HAP-1 (cell line): ENCODE results near the gene SLC37A2.

ENCODE experiments used
- DNase-seq, 2 experiments: peaks; one replicate each; pipeline ENCODE4 v3.0.0-alpha.2; 2016 to 2020; ENCODE audit warnings: low spot score in 2 of 2
- H3K27me3 ChIP-seq: fragments of 250-450 bp; sonication (Bioruptor Pico); 2 replicates; pipeline ENCODE4 v1.5.1; 2020; ENCODE audit warnings: low read depth, mild to moderate bottlenecking, moderate library complexity
- H3K36me3 ChIP-seq: fragments of 250-450 bp; sonication (Bioruptor Pico); replicated peaks from 2 replicates; pipeline ENCODE4 v1.5.1; 2020; ENCODE audit warnings: mild to moderate bottlenecking
- H3K4me1 ChIP-seq: fragments of 250-450 bp; sonication (Bioruptor Pico); 2 replicates; pipeline ENCODE4 v1.5.1; 2020; ENCODE audit warnings: mild to moderate bottlenecking
- H3K4me3 ChIP-seq: fragments of 250-450 bp; sonication (Bioruptor Pico); 2 replicates; pipeline ENCODE4 v1.5.1; 2020; ENCODE audit warnings: mild to moderate bottlenecking, moderate library complexity
- H3K9me3 ChIP-seq: fragments of 250-450 bp; sonication (Bioruptor Pico); 2 replicates; pipeline ENCODE4 v1.5.1; 2020; ENCODE audit warnings: mild to moderate bottlenecking, moderate library complexity
- in situ Hi-C: fragments of 300-500 bp; cut with MboI; formaldehyde crosslinking; loops from 3 replicates; pipeline ENCODE4 v1.14.3; 2020; ENCODE audit warnings: low sequenced_read_pairs, inconsistent platforms, mixed read lengths

SLC37A2 gene

DNA sequence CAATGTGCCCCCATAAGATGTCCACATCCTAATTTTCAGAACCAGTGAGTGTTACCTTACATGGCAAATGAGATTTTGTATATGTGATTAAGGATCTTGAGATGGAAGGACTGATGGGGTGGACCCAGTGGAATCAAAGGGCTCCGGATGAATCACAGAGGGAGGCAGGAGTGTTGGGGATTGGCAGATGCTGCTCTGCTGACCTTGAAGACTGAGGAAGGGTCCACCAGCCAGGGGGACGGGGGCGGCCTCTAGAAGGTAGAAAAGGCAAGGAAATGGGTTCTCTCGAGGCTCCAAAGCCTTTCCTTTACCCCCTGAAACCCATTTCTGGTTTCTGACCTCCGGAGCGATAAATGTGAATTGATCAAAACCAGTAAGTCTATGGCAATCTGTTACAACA lies 29.6 kb downstream of the SLC37A2 start:
- H3K27me3 ChIP-seq: no peaks in the 10 kb centered on the region
- peaks cover 11% of the 10 kb centered on the region for H3K36me3 ChIP-seq
- no peak for DNase-seq
- peaks cover 20% of the 10 kb centered on the region for H3K4me1 ChIP-seq
- in situ Hi-C loops: loop anchor here (5.0 to 10.0 kb wide), 3 partner anchors 52 to 332 kb away; no protein-coding TSS in a partner anchor
- H3K9me3 ChIP-seq: no peaks in the 10 kb centered on the region
- no peak overlapping the region for H3K4me3 ChIP-seq

DNA sequence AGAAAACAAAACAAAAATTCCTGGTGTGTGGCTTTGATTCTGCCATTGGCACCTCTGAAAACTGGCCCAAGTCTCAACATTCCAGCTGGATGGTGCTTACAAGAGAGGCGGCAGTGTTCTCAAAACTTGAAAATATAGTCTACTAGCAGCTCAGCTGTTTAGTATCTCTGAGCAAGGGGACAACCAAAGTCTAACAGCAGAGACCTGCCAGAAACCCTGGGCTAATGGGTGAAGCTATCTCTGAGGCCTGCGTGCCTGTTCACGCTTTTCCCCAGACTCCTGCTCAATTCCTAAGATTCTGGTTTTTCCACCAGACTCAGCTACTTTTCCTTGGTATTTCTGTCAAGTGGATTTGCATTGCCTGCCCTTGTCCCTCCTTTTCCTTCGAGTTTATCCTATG lies 30.4 kb downstream of the SLC37A2 start:
- H3K4me1 ChIP-seq: peaks cover 20% of the 10 kb centered on the region
- no peaks in the 10 kb centered on the region for H3K9me3 ChIP-seq
- in situ Hi-C loops: loop anchor here (5.0 to 10.0 kb wide), 3 partner anchors 51 to 331 kb away; no protein-coding TSS in a partner anchor
- DNase-seq: no peak
- H3K27me3 ChIP-seq: no peaks in the 10 kb centered on the region
- no peak overlapping the region for H3K4me3 ChIP-seq
- H3K36me3 ChIP-seq: peaks cover 11% of the 10 kb centered on the region

DNA sequence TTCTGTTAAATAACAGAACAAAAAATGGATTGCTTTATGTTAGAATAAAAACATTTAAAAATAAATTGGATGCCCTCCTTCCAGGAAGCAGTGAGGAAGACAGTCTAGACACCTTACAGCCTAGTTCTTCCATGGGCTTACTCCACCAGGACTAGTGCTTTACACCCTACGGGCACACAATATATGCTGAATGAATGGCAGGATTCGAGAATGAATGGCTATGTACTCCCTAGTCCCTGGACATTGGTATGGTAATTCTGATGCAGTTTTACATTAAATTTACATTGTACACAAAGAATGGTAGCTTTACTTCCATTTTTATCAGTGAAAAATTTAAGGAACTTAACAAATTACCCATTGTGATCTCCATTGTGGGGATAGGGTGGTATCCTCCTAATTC lies 31.6 kb downstream of the SLC37A2 start:
- H3K27me3 ChIP-seq: no peaks in the 10 kb centered on the region

DNA sequence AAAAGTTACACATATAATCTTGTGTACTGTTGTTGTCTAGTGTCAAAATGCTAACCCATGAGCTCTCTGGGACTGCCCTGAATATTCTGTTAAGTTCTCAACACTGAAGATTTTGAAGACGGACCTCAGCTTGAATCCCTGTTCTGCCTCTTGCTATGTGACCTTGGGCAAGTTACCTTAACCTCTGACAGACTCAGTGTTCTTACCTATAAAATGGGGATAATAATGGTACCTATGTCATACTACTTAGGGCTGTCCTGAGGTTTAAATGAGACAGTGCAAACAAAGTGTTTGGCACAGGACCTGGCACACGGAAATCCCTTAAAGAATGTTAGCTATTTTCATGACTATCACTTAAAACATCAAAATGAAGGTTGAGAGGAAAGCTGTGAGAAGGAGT lies 37.0 kb downstream of the SLC37A2 start:
- peaks cover 11% of the 10 kb centered on the region for H3K36me3 ChIP-seq
- no peak overlapping the region for H3K4me3 ChIP-seq
- H3K4me1 ChIP-seq: peaks cover 6% of the 10 kb centered on the region
- no peaks in the 10 kb centered on the region for H3K9me3 ChIP-seq
- no peak for DNase-seq
- H3K27me3 ChIP-seq: no peaks in the 10 kb centered on the region
- in situ Hi-C loops: no loop called here

More for the DNA sequence above, 31.6 kb downstream of the SLC37A2 start:
- H3K4me1 ChIP-seq: peaks cover 20% of the 10 kb centered on the region
- H3K9me3 ChIP-seq: no peaks in the 10 kb centered on the region
- peaks cover 11% of the 10 kb centered on the region for H3K36me3 ChIP-seq
- DNase-seq: peak; percentile 56 to 88
- H3K4me3 ChIP-seq: no peak overlapping the region
- in situ Hi-C loops: loop anchor here (5.0 to 10.0 kb wide), 3 partner anchors 50 to 330 kb away; no protein-coding TSS in a partner anchor

DNA sequence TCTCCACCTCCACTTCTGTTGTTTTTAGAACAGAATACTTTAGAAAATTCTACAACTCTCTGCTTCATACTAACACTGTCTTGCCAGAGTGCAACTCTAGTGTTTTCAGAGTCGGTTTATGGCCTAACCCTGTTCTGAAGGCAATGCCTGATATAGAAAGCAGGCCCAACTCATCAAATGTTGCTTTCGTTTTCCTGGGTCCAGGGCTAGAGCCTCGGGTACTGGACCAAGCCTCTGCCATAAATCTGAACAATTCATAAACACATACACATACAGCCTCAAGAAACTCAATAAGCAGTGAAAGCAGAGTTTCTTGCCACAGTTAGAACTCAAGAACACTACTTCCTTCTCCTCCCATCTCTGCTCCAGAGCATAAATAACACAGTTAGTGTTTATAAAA lies 38.5 kb downstream of the SLC37A2 start:
- Histone ChIP-seq H3K27me3 (no peaks in the 10 kb centered on the region), H3K4me1 (peaks cover 11% of the 10 kb centered on the region), H3K36me3 (peaks cover 8% of the 10 kb centered on the region), H3K4me3 (no peak overlapping the region), H3K9me3 (no peaks in the 10 kb centered on the region)
- no peak for DNase-seq
- in situ Hi-C loops: no loop called here

DNA sequence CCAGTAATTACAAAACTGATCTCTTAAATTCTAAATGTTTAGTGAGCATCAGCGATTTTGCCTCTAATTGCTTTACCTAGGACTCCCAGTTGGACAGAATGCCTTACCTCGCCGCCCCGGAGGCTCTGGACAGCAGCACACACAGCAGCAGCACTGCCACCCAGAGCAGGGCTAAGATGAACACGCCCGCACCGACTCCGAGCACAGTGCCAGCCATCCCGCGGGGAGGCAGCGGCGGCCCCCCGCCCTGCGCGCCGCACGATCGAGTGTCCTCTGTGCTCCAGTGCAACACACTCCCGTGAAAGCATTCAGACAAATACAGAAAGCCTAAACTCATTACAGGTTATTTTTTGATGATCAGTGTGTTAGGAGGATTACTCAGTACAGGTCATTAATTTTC lies 38.9 kb downstream of the SLC37A2 start:
- in situ Hi-C loops: no loop called here
- DNase-seq: no peak

DNA sequence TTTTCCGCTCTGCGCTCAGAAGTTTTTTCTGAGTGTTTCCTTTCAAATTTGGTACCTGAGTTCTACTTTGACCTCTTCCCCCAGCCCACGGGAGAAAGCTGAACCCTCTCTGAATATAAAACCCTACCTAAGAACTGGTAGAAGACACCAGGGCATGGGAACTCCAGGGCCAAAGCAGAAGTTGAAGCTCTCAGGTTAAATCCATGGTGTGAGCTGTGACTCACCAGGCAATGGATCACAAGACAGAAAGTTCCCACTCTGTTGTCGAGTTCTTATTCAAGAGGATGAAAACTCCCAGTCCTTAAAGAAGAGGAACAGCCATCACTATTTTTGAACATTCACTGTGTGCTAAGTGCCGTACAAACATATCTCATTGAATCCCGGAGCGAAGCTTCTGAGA lies 39.4 kb downstream of the SLC37A2 start:
- DNase-seq: no peak
- peaks cover 2% of the 10 kb centered on the region for H3K36me3 ChIP-seq

More for the DNA sequence above, 38.9 kb downstream of the SLC37A2 start:
- Histone ChIP-seq H3K4me1 (peaks cover 13% of the 10 kb centered on the region), H3K27me3 (no peaks in the 10 kb centered on the region), H3K9me3 (peaks cover 2% of the 10 kb centered on the region; the same call in 1 of the 2 replicates), H3K36me3 (peaks cover 6% of the 10 kb centered on the region), H3K4me3 (no peak overlapping the region)

DNA sequence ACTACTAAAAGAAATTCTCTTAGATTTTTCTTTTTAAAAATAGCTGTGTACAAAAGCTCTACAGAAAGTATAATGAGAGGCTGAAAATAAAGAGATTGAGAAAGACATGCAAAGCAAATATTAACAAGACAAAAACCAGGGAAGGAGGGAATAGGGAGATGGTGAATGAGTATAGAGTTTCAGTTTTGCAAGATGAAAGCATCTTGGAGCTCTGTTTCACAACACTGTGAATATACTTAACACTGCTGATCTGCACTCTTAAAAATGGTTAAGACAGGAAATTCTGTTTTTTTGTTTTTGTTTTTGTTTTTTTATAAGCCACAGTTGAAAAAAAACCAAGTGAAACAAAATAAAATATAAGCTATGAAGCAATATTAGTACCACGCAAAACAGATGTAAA lies 42.8 kb downstream of the SLC37A2 start:
- H3K9me3 ChIP-seq: peaks cover 4% of the 10 kb centered on the region; the same call in 1 of the 2 replicates
- H3K36me3 ChIP-seq: peaks cover 7% of the 10 kb centered on the region; the same call in 1 of the 2 replicates
- DNase-seq: peak in 1 of 2 experiments; percentile 71
- H3K4me3 ChIP-seq: no peak overlapping the region
- no peaks in the 10 kb centered on the region for H3K27me3 ChIP-seq
- peaks cover 13% of the 10 kb centered on the region for H3K4me1 ChIP-seq
- in situ Hi-C loops: no loop called here

More for the DNA sequence above, 39.4 kb downstream of the SLC37A2 start:
- Histone ChIP-seq H3K27me3 (no peaks in the 10 kb centered on the region), H3K9me3 (peaks cover 4% of the 10 kb centered on the region; the same call in 1 of the 2 replicates), H3K4me3 (no peak overlapping the region), H3K4me1 (peaks cover 13% of the 10 kb centered on the region)
- in situ Hi-C loops: no loop called here

DNA sequence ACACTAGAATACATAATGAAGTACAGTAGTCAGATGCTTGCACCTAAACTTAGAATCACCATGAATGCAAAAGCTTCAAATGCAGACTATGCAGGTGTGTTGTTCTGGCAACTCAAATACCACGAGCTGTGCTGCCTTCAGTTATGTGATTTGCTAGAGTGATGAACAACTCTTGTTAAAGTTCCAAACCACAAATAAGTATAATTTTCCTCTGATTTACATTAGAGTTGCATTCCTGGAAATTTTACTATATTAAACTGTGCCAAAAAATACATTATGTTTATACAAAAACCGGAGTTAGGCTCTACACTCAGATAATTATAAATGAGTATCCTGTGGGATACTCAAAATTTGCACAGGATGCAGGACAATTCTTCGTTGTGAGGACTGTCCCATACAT lies 45.4 kb downstream of the SLC37A2 start:
- H3K36me3 ChIP-seq: peaks cover 7% of the 10 kb centered on the region; the same call in 1 of the 2 replicates
- H3K9me3 ChIP-seq: peaks cover 4% of the 10 kb centered on the region; the same call in 1 of the 2 replicates
- no peak overlapping the region for H3K4me3 ChIP-seq
- DNase-seq: no peak
- in situ Hi-C loops: no loop called here
- H3K4me1 ChIP-seq: peaks cover 17% of the 10 kb centered on the region
- no peaks in the 10 kb centered on the region for H3K27me3 ChIP-seq

DNA sequence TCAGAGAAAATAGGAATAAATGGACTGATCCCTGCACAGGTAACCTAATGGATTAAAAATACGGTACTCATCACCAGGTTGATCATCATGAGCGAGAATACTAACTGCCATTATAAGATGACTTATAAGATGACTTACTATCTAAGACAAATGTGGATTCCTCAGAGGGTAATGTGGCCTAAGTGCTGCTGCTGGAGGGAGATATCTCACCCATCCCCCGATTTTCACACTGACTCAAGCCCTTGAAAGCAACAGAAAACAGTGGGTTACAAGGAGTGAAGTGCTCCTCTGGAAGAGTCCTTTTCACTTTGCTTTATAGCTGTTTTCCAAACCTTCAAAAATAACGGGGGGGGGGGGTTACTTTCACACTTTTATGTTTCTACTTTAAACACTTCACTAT lies 47.4 kb downstream of the SLC37A2 start:
- in situ Hi-C loops: no loop called here
- Histone ChIP-seq H3K4me3 (peak overlapping the region; percentile 73), H3K36me3 (peaks cover 7% of the 10 kb centered on the region; the same call in 1 of the 2 replicates), H3K9me3 (peaks cover 4% of the 10 kb centered on the region; the same call in 1 of the 2 replicates), H3K27me3 (no peaks in the 10 kb centered on the region), H3K4me1 (peaks cover 14% of the 10 kb centered on the region)
- no peak for DNase-seq

DNA sequence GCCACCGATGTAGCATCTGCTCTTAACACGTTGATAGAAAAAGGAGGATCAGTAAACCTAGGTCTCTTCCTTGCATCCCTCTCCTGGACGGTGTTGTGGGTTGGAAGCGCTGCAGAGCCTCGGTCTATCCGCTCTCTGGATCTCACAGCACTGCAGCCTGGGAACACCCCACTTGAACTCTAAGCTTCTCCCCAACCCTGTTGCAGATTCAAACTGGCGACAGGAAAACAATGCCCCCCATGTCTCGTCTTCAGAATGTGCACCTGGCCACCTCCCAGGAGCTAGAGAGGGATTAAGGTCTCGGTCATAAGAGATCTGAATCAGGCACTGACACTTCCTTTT lies 47.9 kb downstream of the SLC37A2 start:
- Histone ChIP-seq H3K4me1 (peaks cover 9% of the 10 kb centered on the region), H3K4me3 (peak overlapping the region; percentile 73), H3K36me3 (peaks cover 7% of the 10 kb centered on the region; the same call in 1 of the 2 replicates), H3K9me3 (peaks cover 4% of the 10 kb centered on the region; the same call in 1 of the 2 replicates), H3K27me3 (no peaks in the 10 kb centered on the region)
- in situ Hi-C loops: no loop called here
- no peak for DNase-seq

DNA sequence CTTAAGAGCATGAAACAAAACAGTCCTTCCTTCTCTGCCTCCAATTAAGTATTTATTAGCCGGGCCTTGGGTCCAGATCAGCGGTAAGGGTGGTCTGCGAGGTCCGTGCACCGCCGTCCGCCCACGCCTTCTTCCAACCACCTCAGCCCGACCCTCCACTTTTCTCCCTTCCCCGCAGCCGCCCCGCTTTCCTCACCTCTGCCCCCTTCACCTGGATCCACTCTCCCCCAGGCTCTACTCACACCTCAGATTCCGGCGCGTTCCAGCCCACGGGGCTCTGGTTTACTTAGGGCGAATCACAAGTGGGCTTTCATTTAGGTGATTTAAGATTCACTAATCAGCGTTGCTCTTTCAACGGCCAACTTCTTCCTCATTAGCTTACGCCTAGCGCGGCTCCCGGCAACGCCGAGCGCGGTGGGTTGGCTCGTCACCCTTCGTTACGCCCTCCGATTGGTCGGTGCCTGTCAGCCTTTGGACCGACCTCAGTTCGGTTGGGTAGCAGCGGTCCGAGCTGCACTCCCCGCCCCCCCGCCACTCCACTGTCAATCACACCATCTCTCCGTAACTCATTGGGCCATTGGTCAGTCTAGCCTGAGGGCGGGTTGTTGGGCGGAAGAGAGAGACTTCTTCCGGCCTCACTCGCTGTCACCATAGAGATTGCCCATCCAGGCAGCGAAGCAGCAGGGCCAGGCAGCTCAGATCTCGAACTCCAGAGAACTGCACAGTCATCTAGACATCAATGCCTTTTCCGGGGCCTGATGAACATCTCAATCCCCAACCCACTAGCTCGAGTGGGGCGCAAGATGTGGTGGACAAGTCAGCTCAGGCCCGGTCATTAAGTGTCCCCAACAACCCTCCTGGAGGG lies 48.5 kb downstream of the SLC37A2 start, which contains the start of gene TMEM218:
TMEM218 (minus strand) TSS at position 284 of the 865 bp plus-strand sequence. CDS start 9,385 bp downstream, outside the sequence.
- peak within 1 kb of the TSS; percentile 73 for H3K4me3 ChIP-seq
- DNase-seq: peak; percentile 96 to 99
- H3K4me1 ChIP-seq: peaks cover 6% of the 10 kb centered on the region
- in situ Hi-C loops: no loop called here
- H3K27me3 ChIP-seq: no peaks in the 10 kb centered on the region
- peaks cover 7% of the 10 kb centered on the region; the same call in 1 of the 2 replicates for H3K36me3 ChIP-seq
- H3K9me3 ChIP-seq: peaks cover 4% of the 10 kb centered on the region; the same call in 1 of the 2 replicates

DNA sequence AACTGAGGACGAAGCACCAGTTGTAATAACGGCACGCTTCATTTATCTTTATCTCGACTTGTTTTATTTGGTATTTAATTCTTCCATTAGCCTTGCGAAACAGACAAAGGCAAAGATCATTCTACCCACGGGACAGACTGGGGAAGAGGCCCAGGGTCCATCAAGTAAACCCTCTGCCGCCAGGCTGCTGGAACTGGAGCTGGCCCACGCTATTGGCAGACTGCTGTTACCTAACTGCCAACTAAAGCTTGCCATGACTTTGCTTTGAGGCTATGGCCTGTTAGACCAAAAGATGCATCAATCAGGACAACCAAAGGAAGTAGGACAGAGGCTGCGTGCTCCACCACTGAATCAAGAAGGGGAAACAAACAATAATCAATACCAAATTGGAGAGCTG lies 49.1 kb downstream of the SLC37A2 start:
- peaks cover 5% of the 10 kb centered on the region; the same call in 1 of the 2 replicates for H3K36me3 ChIP-seq
- in situ Hi-C loops: no loop called here

DNA sequence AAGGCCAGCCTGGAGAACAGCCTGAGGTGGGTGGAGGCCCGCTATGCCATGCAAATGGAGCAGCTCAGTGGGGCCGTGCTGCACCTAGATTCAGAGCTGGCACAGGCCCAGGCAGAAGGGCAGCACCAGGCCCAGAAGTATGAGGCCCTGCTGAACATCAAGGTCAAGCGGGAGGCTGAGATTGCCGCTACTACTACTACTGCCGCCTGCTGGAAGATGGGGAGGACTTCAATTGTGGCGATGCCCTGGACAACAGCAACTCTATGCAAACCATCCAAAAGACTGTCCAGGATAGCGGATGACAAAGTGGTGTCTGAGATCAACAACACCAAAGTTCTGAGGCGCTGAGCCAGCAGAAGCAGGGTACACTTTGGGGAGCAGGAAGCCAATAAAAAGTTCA lies 51.4 kb downstream of the SLC37A2 start:
- Histone ChIP-seq H3K4me3 (no peak overlapping the region), H3K27me3 (no peaks in the 10 kb centered on the region), H3K36me3 (no peaks in the 10 kb centered on the region), H3K4me1 (peaks cover 4% of the 10 kb centered on the region), H3K9me3 (no peaks in the 10 kb centered on the region)
- in situ Hi-C loops: no loop called here
- DNase-seq: peak in 1 of 2 experiments; percentile 27

More for the DNA sequence above, 49.1 kb downstream of the SLC37A2 start:
- H3K27me3 ChIP-seq: no peaks in the 10 kb centered on the region
- H3K4me1 ChIP-seq: peaks cover 4% of the 10 kb centered on the region
- peak overlapping the region; percentile 73 for H3K4me3 ChIP-seq
- H3K9me3 ChIP-seq: no peaks in the 10 kb centered on the region; the same call in 1 of the 2 replicates
- no peak for DNase-seq
